Hepatocyte (in vitro differentiated cells): ENCODE data around the gene SMAD3. TPM values are rescaled to one million over a fixed set of nuclear protein-coding genes. Genes with fewer than 3 reads are reported as not detected.

Experiments
- DNase-seq: peaks from one replicate; pipeline ENCODE4 v3.0.0-alpha.2; 2016; ENCODE audit warnings: low spot score
- H2AFZ ChIP-seq: fragments of 200-600 bp; sonication (generic); 2 replicates; pipeline ENCODE4 v1.6.0; 2016; ENCODE audit warnings: antibody characterized with exemption, mild to moderate bottlenecking
- H3K27ac ChIP-seq: fragments of 200-600 bp; sonication (generic); 2 replicates; pipeline ENCODE4 v1.5.1; 2016; ENCODE audit warnings: mild to moderate bottlenecking
- H3K27me3 ChIP-seq: fragments of 200-600 bp; sonication (generic); 2 replicates; pipeline ENCODE4 v1.6.1; 2016
- H3K36me3 ChIP-seq: fragments of 200-600 bp; sonication (generic); replicated peaks from 2 replicates; pipeline ENCODE4 v1.5.1; 2016; ENCODE audit warnings: low read depth; ENCODE audit not compliant: insufficient read depth
- H3K4me1 ChIP-seq: fragments of 200-600 bp; sonication (generic); 2 replicates; pipeline ENCODE4 v1.5.1; 2016; ENCODE audit warnings: mild to moderate bottlenecking, moderate library complexity; ENCODE audit not compliant: insufficient read depth
- H3K4me2 ChIP-seq: fragments of 200-600 bp; sonication (generic); 2 replicates; pipeline ENCODE4 v1.6.0; 2016
- H3K4me3 ChIP-seq: fragments of 200-600 bp; sonication (generic); 2 replicates; pipeline ENCODE4 v1.5.1; 2016; ENCODE audit warnings: mild to moderate bottlenecking
- H3K79me2 ChIP-seq: fragments of 200-600 bp; sonication (generic); 2 replicates; pipeline ENCODE4 v1.6.0; 2017; ENCODE audit warnings: mild to moderate bottlenecking
- H3K9me2 ChIP-seq: fragments of 200-600 bp; sonication (generic); replicated peaks from 2 replicates; pipeline ENCODE4 v1.6.0; 2017; ENCODE audit warnings: mild to moderate bottlenecking; ENCODE audit not compliant: insufficient read depth
- H3K9me3 ChIP-seq: fragments of 200-600 bp; sonication (generic); 2 replicates; pipeline ENCODE4 v1.5.1; 2016; ENCODE audit warnings: low read depth, mild to moderate bottlenecking
- H4K20me1 ChIP-seq: fragments of 200-600 bp; sonication (generic); 2 replicates; pipeline ENCODE4 v1.6.0; 2016; ENCODE audit warnings: mild to moderate bottlenecking; ENCODE audit not compliant: insufficient read depth, poor library complexity, severe bottlenecking
- CTCF ChIP-seq: fragments of 200-600 bp; sonication (generic); IDR thresholded peaks from 2 replicates; pipeline ENCODE4 v1.5.1; 2016; ENCODE audit warnings: antibody characterized with exemption, mild to moderate bottlenecking; ENCODE audit not compliant: poor library complexity
- EZH2 ChIP-seq: fragments of 200-600 bp; sonication (generic); IDR thresholded peaks from 2 replicates; pipeline ENCODE4 v1.6.1; 2016; ENCODE audit warnings: antibody characterized with exemption, mild to moderate bottlenecking, borderline replicate concordance
- EZH2phosphoT487 ChIP-seq: fragments of 200-600 bp; sonication (generic); IDR thresholded peaks from one replicate; pipeline ENCODE4 v1.6.1; 2018; ENCODE audit warnings: antibody characterized with exemption, mild to moderate bottlenecking, low read depth, moderate library complexity; ENCODE audit not compliant: unreplicated experiment, severe bottlenecking
- WGBS: methylation state at CpG from one replicate; pipeline ENCODE4 v1.1.6; 2016; ENCODE audit warnings: low lambda C conversion rate; ENCODE audit errors: missing lambda C conversion rate; 5-methylcytosine and 5-hydroxymethylcytosine counted together
- polyA plus RNA-seq: library from polyadenylated mRNA; unstranded; fragments of >200 nt; fragmentation: Nextera tagmentation; extraction: Ambion mirVana; gene quantifications from 2 replicates; pipeline ENCODE4 v1.2.1, GENCODE V29; 2016
- total RNA-seq: library from RNA; depleted of rRNA; stranded (reverse); fragments of >200 nt; gene quantifications from 2 replicates; pipeline ENCODE4 v1.2.3, GENCODE V29; 2014

SMAD3 gene
- total and polyA plus RNA-seq, 2 experiments from 2014 or later, result 24.7 to 32.2 TPM

GRCh38 chr15:67185051-67185450 lies 119.6 kb downstream of the SMAD3 start:
- Histone ChIP-seq H3K9me2 (no peaks in the 10 kb centered on the region), H3K9me3 (no peaks in the 10 kb centered on the region), H3K27me3 (no peaks in the 10 kb centered on the region), H2AFZ (no peak overlapping the region), H3K4me3 (no peak overlapping the region), H3K27ac (no peak overlapping the region), H3K36me3 (no peaks in the 10 kb centered on the region), H3K4me1 (peaks cover 17% of the 10 kb centered on the region), H3K79me2 (peaks cover 4% of the 10 kb centered on the region), H4K20me1 (no peaks in the 10 kb centered on the region), H3K4me2 (no peak overlapping the region)
- no peak for DNase-seq
- 88% methylated on average over 6 of the region's 6 CpGs for WGBS
- TF ChIP-seq EZH2phosphoT487, result no peak
- no peak for TF ChIP-seq EZH2
- no peak for TF ChIP-seq CTCF

- no peak overlapping the region for H3K27ac ChIP-seq
- no peaks in the 10 kb centered on the region for H3K9me3 ChIP-seq
- peaks cover 24% of the 10 kb centered on the region for H3K4me1 ChIP-seq
- no peak for TF ChIP-seq CTCF
- TF ChIP-seq EZH2, result no peak
- no peak for TF ChIP-seq EZH2phosphoT487
- no peaks in the 10 kb centered on the region for H3K9me2 ChIP-seq
- H3K4me2 ChIP-seq, result no peak overlapping the region
- H2AFZ ChIP-seq, result no peak overlapping the region
- H3K79me2 ChIP-seq, result peaks cover 4% of the 10 kb centered on the region
- WGBS, result 87% methylated on average over 9 of the region's 9 CpGs
- DNase-seq, result no peak
- H3K4me3 ChIP-seq, result no peak overlapping the region
- H3K27me3 ChIP-seq, result no peaks in the 10 kb centered on the region
- peaks cover 4% of the 10 kb centered on the region for H3K36me3 ChIP-seq
- H4K20me1 ChIP-seq, result no peaks in the 10 kb centered on the region
These were observed 120.3 kb downstream of the SMAD3 start for GRCh38 chr15:67185621-67186225.

GRCh38 chr15:67186226-67186649 lies 120.8 kb downstream of the SMAD3 start:
- Histone ChIP-seq H3K9me3 (no peaks in the 10 kb centered on the region), H3K36me3 (peaks cover 4% of the 10 kb centered on the region), H3K27ac (no peak overlapping the region), H3K4me1 (peaks cover 24% of the 10 kb centered on the region), H2AFZ (no peak overlapping the region), H4K20me1 (no peaks in the 10 kb centered on the region), H3K27me3 (no peaks in the 10 kb centered on the region), H3K4me3 (no peak overlapping the region), H3K79me2 (peaks cover 4% of the 10 kb centered on the region), H3K4me2 (no peak overlapping the region), H3K9me2 (no peaks in the 10 kb centered on the region)
- TF ChIP-seq EZH2phosphoT487 (no peak), CTCF (no peak), EZH2 (no peak)
- WGBS, result 94% methylated on average over 6 of the region's 6 CpGs
- DNase-seq, result no peak
